ENCODE data around the gene STMP1.

STMP1 gene

DNA sequence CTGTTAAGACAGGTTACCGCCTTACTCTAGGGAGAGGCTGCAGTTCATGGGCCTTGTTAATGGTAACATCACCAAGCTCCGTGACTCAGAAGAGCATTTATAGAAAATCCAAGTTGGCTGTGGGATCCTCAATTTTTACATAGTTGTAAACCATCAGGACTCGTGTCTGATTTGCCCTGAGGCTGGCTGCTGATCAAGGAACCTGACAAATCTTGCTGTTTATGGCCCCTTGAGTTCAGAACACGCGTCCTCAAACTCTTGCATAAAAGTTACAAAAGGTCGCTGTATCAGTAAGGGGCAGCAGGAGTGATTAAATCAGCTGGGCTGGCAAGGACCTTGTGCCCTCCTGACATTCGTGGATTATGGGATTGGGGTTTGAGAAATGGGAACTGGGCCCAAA is 61.1 kb downstream of the STMP1 start:
- no peak for DNase-seq

Measured in activated T-cell treated with anti-CD3 and anti-CD28 coated beads for 4 hours (primary cell).